Upper lobe of left lung (tissue), 6 donors: Measurements from ENCODE around the gene AMIGO1. TPM values are rescaled to one million over a fixed set of nuclear protein-coding genes. Genes with fewer than 3 reads are reported as not detected.

Experiments
- ATAC-seq, 2 donors: fragments of 200-7000 bp; cut with Tn5 transposase; one replicate each; pipeline ENCODE4 v1.9.1; 2022; ENCODE audit warnings: mild to moderate bottlenecking in 2 of 2, moderate library complexity in 2 of 2; ENCODE audit not compliant: low FRiP score in 2 of 2
- DNase-seq, 2 donors: peaks; one replicate each; pipeline ENCODE4 v3.0.0-alpha.2; 2019 to 2020
- H3K27ac ChIP-seq, 4 donors: fragments of 200-600 bp; sonication (generic); one replicate each; pipeline ENCODE4 v1.5.1; 2016 to 2019
- H3K27me3 ChIP-seq, 4 donors: fragments of 200-600 bp; sonication (generic); one replicate each; pipeline ENCODE4 v1.5.1; 2017 to 2019
- H3K36me3 ChIP-seq, 4 donors: fragments of 200-600 bp; sonication (generic); one replicate each; pipeline ENCODE4 v1.5.1; 2016 to 2019
- H3K4me1 ChIP-seq, 4 donors: fragments of 200-600 bp; sonication (generic); one replicate each; pipeline ENCODE4 v1.5.1; 2018 to 2019
- H3K4me3 ChIP-seq, 4 donors: fragments of 200-600 bp; sonication (generic); one replicate each; pipeline ENCODE4 v1.5.1; 2017 to 2019; ENCODE audit warnings: mild to moderate bottlenecking in 2 of 4, moderate library complexity in 1 of 4
- H3K9me3 ChIP-seq, 4 donors: fragments of 200-600 bp; sonication (generic); one replicate each; pipeline ENCODE4 v1.5.1; 2018 to 2019
- EP300 ChIP-seq, 4 donors: sonication (generic); formaldehyde crosslinking; IDR thresholded peaks; one replicate each; pipeline ENCODE4 v1.5.1; 2017; ENCODE audit warnings: antibody characterized with exemption in 4 of 4, control low read depth in 2 of 4
- POLR2A ChIP-seq, 4 donors: fragments of 450-650 bp; IDR thresholded peaks; one replicate each; pipeline ENCODE4 v1.5.1; 2016 to 2017; ENCODE audit warnings: antibody characterized with exemption in 4 of 4, mild to moderate bottlenecking in 2 of 4
- POLR2AphosphoS5 ChIP-seq, 2 donors: sonication (generic); formaldehyde crosslinking; IDR thresholded peaks; one replicate each; pipeline ENCODE4 v1.5.1; 2017; ENCODE audit warnings: antibody characterized with exemption in 2 of 2
- WGBS, 2 donors: methylation state at CpG; one replicate each; pipeline ENCODE4 v1.1.5; 2017 to 2018; 5-methylcytosine and 5-hydroxymethylcytosine counted together
- total RNA-seq, 6 donors: library from RNA; depleted of rRNA in 4 of 6; stranded (reverse); fragments of >200 nt in 4 of 6; gene quantifications; one replicate each; pipeline versions ENCODE4 v1.1.0 to v1.2.1, GENCODE V29; 2016 to 2021
- TF ChIP-seq, protein P1 (sequence below), 6 experiments: fragments of 450-650 bp in 4 of 6; fragments of 200-600 bp in 2 of 6; sonication (generic) in 2 of 6; IDR thresholded peaks; one replicate each; pipeline ENCODE4 v1.5.1; 2016 to 2019; ENCODE audit warnings: antibody characterized with exemption in 6 of 6
- donor health status: DM: no; HTN: no; CAD: no; lungs with moderate emphysema.
- donor health status: DM: no; HTN: yes; CAD: no; lungs with severe emphysema.

AMIGO1 gene
- total RNA-seq, 6 donors from 2014 or later = 1.0 to 11.8 (median 8.3) TPM

GRCh38 chr1:109482242-109482641 is 27.3 kb downstream of the AMIGO1 start:
- TF ChIP-seq, protein P1, sequence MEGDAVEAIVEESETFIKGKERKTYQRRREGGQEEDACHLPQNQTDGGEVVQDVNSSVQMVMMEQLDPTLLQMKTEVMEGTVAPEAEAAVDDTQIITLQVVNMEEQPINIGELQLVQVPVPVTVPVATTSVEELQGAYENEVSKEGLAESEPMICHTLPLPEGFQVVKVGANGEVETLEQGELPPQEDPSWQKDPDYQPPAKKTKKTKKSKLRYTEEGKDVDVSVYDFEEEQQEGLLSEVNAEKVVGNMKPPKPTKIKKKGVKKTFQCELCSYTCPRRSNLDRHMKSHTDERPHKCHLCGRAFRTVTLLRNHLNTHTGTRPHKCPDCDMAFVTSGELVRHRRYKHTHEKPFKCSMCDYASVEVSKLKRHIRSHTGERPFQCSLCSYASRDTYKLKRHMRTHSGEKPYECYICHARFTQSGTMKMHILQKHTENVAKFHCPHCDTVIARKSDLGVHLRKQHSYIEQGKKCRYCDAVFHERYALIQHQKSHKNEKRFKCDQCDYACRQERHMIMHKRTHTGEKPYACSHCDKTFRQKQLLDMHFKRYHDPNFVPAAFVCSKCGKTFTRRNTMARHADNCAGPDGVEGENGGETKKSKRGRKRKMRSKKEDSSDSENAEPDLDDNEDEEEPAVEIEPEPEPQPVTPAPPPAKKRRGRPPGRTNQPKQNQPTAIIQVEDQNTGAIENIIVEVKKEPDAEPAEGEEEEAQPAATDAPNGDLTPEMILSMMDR (IDR thresholded peaks at IDR 0.05) = no peak
- TF ChIP-seq POLR2A (IDR thresholded peaks at IDR 0.05) (no peak), POLR2AphosphoS5 (IDR thresholded peaks at IDR 0.05) (no peak), EP300 (IDR thresholded peaks at IDR 0.05) (no peak)

DNA sequence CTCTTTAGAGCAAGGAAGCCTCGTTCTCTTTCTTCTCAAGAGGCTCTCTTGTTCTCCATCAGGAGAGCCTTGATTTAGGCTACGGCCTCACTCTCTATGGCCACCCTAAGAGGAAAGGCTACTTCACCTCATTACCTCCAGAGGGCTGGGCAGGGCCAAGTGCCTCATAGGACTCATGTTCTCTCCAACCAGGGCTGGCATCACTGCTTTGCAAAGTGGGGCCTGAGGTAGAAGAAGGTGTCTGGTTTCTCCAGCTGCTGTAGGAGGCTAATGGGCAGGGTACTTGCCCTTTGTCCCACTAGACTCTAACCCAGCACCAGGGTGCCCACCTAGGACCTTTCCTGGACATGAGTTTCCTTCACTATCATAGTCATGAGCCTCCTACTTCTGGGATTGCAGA is 27.9 kb downstream of the AMIGO1 start:
- peaks cover 17 to 20% (median 19%) of the 10 kb centered on the region in 4 donors for H3K4me1 ChIP-seq
- DNase-seq (no peak), ATAC-seq (no peak)
- H3K4me3 ChIP-seq = no peak overlapping the region
- H3K9me3 ChIP-seq = no peaks in the 10 kb centered on the region
- WGBS, 2 donors = 72 to 76% methylated on average over 2 of the region's 2 CpGs
- no peaks in the 10 kb centered on the region for H3K27me3 ChIP-seq
- no peaks in the 10 kb centered on the region for H3K36me3 ChIP-seq
- TF ChIP-seq POLR2AphosphoS5 (IDR thresholded peaks at IDR 0.05) = no peak
- TF ChIP-seq EP300 (IDR thresholded peaks at IDR 0.05) = no peak
- no peak for TF ChIP-seq POLR2A (IDR thresholded peaks at IDR 0.05)
- TF ChIP-seq, protein P1 (IDR thresholded peaks at IDR 0.05) = no peak
- no peak overlapping the region for H3K27ac ChIP-seq

More at GRCh38 chr1:109482242-109482641, 27.3 kb downstream of the AMIGO1 start:
- no peaks in the 10 kb centered on the region for H3K27me3 ChIP-seq
- ATAC-seq (no peak), DNase-seq (no peak)
- no peaks in the 10 kb centered on the region for H3K9me3 ChIP-seq
- H3K4me3 ChIP-seq = no peak overlapping the region
- no peak overlapping the region for H3K27ac ChIP-seq
- peaks cover 17 to 20% (median 19%) of the 10 kb centered on the region in 4 donors for H3K4me1 ChIP-seq
- no peaks in the 10 kb centered on the region for H3K36me3 ChIP-seq

- H3K27me3 ChIP-seq = no peaks in the 10 kb centered on the region
- H3K27ac ChIP-seq = no peak overlapping the region
- WGBS, 2 donors = 92 to 94% methylated on average over 2 to 3 of the region's 3 CpGs
- no peak overlapping the region for H3K4me3 ChIP-seq
- ATAC-seq = no peak
- H3K36me3 ChIP-seq = no peaks in the 10 kb centered on the region
- TF ChIP-seq POLR2A (IDR thresholded peaks at IDR 0.05) (no peak), EP300 (IDR thresholded peaks at IDR 0.05) (no peak), POLR2AphosphoS5 (IDR thresholded peaks at IDR 0.05) (no peak)
- TF ChIP-seq, protein P1 (IDR thresholded peaks at IDR 0.05) = no peak
- H3K4me1 ChIP-seq = peaks cover 12 to 16% (median 15%) of the 10 kb centered on the region in 4 donors
- no peaks in the 10 kb centered on the region for H3K9me3 ChIP-seq
- DNase-seq = no peak
Measured at GRCh38 chr1:109479901-109480300, 29.6 kb downstream of the AMIGO1 start.

GRCh38 chr1:109479311-109479710 is 30.2 kb downstream of the AMIGO1 start:
- no peaks in the 10 kb centered on the region for H3K9me3 ChIP-seq
- H3K27ac ChIP-seq = no peak overlapping the region
- no peaks in the 10 kb centered on the region for H3K36me3 ChIP-seq
- H3K4me3 ChIP-seq = no peak overlapping the region
- H3K27me3 ChIP-seq = no peaks in the 10 kb centered on the region
- no peak for TF ChIP-seq EP300 (IDR thresholded peaks at IDR 0.05)
- no peak for TF ChIP-seq POLR2A (IDR thresholded peaks at IDR 0.05)
- no peak for TF ChIP-seq POLR2AphosphoS5 (IDR thresholded peaks at IDR 0.05)
- TF ChIP-seq, protein P1 (IDR thresholded peaks at IDR 0.05) = no peak
- DNase-seq (peak in 1 of 2 donors; percentile 20), ATAC-seq (no peak)
- H3K4me1 ChIP-seq = peaks cover 8 to 10% (median 9%) of the 10 kb centered on the region in 4 donors
- 56 to 65% methylated on average over 5 of the region's 5 CpGs for WGBS, 2 donors

DNA sequence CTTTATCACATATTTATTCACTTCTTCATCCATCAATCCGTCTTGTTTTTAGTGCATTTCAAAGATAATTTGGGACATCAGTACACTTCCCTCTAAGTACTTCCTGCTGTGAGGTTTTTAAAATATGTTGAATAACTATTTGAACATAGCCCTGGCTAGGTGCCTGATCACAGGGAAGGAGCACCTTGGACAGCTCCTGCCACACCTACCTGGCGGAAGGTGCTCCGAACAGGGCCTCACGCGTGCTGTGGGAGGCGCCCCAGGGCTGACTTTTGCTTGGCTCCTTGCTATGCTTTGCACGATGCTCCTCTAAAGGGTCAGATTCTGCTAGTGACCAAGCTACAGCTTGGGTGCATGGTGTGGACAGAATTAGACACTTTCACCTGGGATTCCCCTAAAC is 30.7 kb downstream of the AMIGO1 start:
- H3K4me1 ChIP-seq = peaks cover 6 to 8% (median 7%) of the 10 kb centered on the region in 4 donors
- H3K4me3 ChIP-seq = no peak overlapping the region
- H3K27ac ChIP-seq = no peak overlapping the region
- no peak for ATAC-seq
- peak; percentile 37 to 62 for DNase-seq
- TF ChIP-seq POLR2A (IDR thresholded peaks at IDR 0.05) (no peak), POLR2AphosphoS5 (IDR thresholded peaks at IDR 0.05) (no peak), EP300 (IDR thresholded peaks at IDR 0.05) (no peak)
- TF ChIP-seq, protein P1 (IDR thresholded peaks at IDR 0.05) = no peak
- WGBS, 2 donors = 14 to 19% methylated on average over 7 of the region's 7 CpGs
- no peaks in the 10 kb centered on the region for H3K27me3 ChIP-seq
- H3K9me3 ChIP-seq = no peaks in the 10 kb centered on the region
- no peaks in the 10 kb centered on the region for H3K36me3 ChIP-seq
